Lower leg skin (tissue), 3 donors: Measurements from ENCODE around the gene TMIGD2.

Experiments
- POLR2A ChIP-seq, 2 donors: fragments of 450-650 bp; IDR thresholded peaks; one replicate each; pipeline ENCODE4 v1.6.1; 2016 to 2017; ENCODE audit warnings: antibody characterized with exemption in 2 of 2, mild to moderate bottlenecking in 1 of 2, moderate library complexity in 1 of 2
- TF ChIP-seq, protein P1 (sequence below), 3 donors: fragments of 450-650 bp; IDR thresholded peaks; one replicate each; pipeline ENCODE4 v1.5.1; 2016; ENCODE audit warnings: antibody characterized with exemption in 3 of 3, mild to moderate bottlenecking in 3 of 3, moderate library complexity in 2 of 3

DNA sequence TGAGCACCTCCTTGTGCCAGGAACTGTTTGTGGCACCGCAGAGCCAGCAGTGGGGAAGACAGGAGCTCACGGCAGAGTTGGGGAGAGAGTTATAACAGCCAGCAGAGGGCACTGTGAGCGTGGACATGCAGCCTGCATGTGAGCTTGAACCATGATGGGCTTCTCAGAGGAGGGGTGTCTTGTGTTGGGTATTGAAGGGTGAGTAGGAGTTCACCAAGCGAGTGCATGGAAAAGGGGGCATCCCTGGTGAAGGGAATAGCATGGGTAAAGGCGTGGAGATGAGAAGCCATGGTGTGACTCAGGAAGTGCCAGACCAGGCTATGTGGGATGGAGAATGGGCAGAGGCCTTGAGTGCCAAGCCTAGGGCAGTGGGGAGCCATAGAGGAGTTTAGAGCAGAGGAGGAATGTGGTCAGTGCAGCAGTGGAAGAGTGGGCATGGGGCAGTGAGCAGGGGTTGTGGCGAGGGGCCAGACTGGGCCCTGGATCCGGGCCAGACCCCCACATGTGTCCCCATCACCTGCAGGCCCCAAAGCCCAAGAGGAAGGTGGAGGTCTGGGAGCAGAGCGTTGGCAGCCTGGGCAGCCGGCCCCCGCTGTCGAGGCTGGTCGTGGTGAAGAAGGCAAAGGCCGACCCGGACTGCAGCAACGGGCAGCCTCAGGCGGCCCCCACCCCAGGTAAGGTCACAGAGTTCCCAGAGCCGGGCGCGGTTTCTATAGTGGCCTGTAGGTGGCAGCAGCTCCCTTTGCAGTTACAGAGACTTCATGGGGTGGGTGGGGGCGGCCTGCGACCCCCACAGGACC is 34.9 kb downstream of the TMIGD2 start:
- TF ChIP-seq, protein P1, sequence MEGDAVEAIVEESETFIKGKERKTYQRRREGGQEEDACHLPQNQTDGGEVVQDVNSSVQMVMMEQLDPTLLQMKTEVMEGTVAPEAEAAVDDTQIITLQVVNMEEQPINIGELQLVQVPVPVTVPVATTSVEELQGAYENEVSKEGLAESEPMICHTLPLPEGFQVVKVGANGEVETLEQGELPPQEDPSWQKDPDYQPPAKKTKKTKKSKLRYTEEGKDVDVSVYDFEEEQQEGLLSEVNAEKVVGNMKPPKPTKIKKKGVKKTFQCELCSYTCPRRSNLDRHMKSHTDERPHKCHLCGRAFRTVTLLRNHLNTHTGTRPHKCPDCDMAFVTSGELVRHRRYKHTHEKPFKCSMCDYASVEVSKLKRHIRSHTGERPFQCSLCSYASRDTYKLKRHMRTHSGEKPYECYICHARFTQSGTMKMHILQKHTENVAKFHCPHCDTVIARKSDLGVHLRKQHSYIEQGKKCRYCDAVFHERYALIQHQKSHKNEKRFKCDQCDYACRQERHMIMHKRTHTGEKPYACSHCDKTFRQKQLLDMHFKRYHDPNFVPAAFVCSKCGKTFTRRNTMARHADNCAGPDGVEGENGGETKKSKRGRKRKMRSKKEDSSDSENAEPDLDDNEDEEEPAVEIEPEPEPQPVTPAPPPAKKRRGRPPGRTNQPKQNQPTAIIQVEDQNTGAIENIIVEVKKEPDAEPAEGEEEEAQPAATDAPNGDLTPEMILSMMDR (IDR thresholded peaks at IDR 0.05), result no peak
- no peak for TF ChIP-seq POLR2A (IDR thresholded peaks at IDR 0.05)
